ENCODE results near the gene BBS9.
"Not testable (repeated sequence)": the region's sequence is repeated elsewhere in the genome, so short reads cannot be mapped to it uniquely, and the experiment has no call there.

BBS9 gene

DNA sequence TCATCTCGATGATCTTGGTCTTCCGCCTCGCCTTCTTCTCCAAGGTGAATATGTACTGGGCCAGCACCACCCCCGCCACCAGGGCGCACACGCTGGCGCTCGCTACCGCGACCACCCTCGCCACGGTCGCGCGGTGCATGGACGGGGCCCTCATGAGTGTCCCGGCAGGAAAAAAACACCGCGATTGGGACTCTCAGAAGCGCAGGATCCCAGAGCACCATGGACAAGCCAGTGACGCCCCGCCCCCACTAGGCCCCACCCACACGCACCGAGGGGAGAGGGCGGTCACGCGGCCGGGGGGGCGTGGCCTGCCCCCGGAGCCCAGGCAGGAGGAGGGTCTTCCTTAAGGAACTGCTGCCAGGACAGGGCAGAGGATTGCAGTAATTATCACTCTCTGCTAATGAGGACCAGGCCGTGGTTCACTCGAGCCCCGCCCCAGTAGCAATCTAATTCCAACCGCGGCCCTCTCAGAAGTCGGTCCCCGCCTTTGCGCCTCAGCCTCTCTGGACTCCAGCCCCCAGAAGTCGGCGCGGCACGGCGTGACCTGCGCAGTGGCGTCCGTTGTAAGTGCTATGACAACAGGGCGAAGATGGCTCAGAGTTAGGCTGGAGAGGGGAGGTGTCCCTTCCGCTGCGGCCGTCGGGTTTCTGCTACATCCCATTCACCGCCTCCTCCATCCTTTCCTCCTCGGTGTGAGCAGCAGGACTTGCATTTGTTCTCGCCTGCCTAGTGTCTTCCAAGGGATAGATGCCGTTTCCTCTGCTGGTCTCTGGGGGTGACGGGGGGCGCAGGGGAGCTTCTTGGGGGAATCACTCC is at the start of gene BBS9:
BBS9 (plus strand) TSS at position 575 of the 816 bp plus-strand sequence. CDS start 16,689 bp downstream, outside the sequence.
- peak; percentile 94 for DNase-seq

- DNase-seq = no peak
Measured at GRCh38 chr7:33079763-33080690, 49.3 kb upstream of the BBS9 start.

- DNase-seq = no peak
Measured at GRCh38 chr7:33087356-33087755, 42.0 kb upstream of the BBS9 start.

DNA sequence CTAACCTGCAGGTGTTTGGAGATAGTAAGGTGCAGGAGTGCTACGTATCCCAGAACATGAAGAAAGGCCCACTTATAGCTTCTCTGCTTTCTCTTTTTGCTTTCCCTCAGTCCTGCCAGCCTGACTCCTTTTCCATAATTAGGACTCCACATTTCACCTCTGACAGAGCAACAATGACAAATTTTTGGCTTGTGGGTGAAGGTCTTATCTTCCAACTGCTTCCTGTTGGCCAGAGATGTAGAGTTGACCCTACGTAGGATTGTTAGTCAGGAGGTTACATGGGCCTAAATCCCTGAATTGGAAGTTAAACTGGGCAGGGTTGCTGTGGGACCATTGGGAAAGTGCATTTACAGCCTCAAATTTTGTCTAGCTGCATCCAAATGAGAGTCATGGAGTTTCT is 41.5 kb upstream of the BBS9 start:
- DNase-seq = no peak

DNA sequence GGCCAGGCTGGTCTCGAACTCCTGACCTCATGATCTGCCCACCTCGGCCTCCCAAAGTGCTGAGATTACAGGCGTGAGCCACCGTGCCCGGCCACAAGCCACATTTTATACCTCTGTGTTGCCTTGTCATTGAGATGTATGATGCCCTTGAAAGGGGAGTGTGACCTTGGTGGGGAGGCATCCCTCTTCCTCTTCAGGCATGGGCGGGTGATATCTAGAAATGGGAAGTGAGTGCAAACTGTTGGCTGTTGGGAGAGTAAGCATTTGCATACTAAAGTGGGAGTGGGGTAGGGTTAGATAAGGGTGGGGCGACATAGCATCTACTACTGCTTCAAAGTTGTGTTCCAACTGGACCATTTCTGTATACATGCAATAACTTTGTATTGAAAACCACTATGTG is 40.2 kb upstream of the BBS9 start:
- no peak for DNase-seq

- no peak for DNase-seq
Measured at GRCh38 chr7:33091111-33091531, 38.2 kb upstream of the BBS9 start.

DNA sequence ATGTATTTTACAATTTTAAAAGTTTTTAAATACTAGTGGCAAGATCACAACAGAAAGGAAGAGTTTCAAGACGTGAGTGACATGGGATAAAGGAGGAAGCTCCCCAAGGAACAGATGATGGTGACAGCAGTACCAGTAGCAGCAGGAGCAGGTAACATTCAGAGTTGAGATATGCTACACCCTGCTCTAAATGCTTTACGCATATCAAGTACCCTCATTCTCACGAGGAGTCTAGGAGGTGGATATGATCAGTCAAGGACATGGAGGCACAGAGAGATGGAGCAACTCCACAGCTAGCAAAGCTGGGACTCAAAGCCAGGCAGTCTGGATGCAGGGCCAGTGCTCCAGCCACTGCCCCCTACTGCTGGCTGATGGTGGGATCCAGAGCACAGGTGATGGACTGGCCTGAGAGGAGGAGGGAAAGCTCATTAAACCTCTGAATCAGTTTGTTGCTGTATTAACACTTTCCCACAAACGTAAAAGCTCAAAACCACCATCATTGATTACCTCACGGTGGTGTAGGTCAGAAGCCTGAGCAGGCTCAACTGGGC is 37.6 kb upstream of the BBS9 start:
- no peak for DNase-seq

GRCh38 chr7:33093266-33093665 is 36.1 kb upstream of the BBS9 start:
- no peak for DNase-seq

- not testable (repeated sequence) for DNase-seq
Measured at GRCh38 chr7:33094745-33095275, 34.6 kb upstream of the BBS9 start.

DNA sequence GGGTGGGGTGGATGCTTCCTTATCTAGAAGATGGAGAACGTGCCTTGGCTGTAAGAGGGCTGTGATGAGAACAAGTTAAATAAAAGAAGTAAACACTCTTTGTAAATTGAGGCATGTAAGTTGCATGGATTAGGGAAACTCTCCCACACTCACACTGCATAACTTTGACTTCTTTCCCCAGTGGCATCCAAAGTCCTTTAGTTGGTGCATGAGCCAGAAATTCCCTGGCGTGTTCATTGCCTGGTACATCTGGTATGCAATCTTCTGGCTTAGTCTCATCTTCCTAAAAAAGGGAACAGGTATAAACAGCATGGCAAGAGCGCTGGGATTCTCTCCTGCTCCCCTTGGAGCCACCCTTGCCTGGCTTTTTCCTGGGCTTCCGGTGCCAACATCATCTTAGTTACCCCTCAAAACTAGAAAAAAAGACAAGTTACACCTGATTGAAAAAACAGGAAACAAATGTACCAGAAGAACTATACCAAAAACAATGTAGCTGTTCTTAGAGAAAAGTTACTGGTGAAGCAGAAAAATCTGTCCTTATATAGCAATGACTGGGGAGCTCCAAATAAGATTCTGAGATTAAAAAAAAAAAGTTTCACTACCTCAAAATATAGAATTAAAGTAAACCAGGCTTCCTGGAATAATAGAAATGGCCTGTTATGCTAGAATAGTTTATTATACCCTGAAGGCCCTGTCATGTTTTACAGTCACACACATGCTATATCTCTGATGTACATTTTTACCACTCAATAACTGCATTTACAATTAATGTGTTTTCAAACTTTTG is 30.0 kb upstream of the BBS9 start:
- no peak for DNase-seq

DNA sequence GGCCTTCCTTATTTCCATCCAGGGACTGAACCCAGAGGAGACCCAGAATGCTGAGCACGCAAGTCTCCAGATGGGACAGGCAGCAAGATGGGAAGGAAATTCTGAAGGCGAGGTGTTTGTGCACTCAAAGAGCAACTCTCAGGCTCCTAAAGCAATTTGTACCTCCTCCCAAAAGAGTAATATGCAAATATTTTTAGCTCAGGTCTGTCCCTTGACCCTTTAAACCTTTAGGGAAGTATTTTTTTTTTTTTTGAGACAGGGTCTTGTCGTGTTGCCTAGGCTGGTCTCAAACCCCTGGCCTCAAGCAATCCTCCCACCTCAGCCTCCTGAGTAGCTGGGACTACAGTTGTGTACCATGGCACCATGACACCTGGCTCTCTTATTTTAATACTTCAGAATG is 28.6 kb upstream of the BBS9 start:
- DNase-seq = no peak

DNA sequence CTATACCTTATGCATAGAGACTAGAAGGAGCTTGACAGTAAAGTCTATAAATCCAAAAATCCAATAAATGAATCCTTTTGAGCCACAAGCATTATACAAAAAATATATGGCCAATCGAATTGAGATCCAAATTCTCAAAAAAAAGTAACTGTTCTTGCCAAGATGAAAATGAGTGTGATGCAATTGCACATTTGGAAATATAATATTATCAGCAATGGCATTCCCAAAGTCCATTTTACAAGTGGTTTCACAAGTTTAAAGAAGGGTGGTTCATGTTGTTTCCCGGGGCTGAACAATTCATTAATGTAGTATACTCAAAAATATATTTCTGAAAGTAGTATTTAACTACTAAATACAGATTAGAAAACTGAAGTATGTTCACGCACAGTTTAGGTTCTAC is 27.5 kb upstream of the BBS9 start:
- DNase-seq = no peak

DNA sequence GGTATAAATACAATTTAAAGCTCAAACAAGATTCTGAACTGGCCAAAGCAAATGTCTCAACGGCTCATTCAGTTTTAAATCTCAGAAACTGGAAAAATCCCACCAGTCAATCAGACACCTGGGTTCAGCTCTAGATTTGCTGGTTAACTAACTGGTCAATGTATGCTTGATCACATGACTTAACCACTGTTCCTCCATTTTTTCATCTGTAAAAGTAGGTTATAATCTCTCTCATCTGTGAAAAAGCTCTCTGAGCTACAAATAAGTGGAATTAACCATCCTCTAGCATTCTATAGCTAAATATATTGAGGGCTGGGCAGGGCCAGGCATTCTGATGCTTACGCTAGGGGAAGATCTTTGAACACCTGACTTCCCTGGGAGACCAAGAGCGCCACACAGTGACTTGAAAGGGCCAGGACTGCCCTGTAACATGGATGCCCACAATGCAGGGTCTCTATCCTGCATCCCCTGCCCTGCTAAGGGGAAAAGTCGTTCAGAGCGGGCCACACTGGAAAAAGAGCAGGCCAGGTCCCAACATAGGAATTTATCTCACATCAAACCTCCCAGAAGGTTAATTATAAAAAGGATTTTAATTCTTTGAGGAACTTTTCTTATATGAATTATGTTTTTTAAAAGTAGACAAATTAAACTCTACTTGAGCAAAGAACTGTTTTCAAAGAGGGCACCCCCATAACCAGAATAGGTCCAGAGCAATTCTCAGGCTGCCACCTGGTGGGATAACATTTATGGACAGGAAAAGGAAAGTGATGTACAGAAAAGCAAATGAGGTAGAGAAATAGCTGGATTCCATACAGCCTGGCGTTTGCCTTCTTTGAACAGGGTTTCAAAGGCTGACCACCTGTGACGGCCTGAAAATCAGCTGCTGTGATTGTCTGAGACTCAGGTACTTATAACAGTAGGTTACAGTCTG is 22.0 kb upstream of the BBS9 start:
- DNase-seq = peak; percentile 54

GRCh38 chr7:33108554-33109004 is 20.8 kb upstream of the BBS9 start:
- peak; percentile 37 for DNase-seq

DNA sequence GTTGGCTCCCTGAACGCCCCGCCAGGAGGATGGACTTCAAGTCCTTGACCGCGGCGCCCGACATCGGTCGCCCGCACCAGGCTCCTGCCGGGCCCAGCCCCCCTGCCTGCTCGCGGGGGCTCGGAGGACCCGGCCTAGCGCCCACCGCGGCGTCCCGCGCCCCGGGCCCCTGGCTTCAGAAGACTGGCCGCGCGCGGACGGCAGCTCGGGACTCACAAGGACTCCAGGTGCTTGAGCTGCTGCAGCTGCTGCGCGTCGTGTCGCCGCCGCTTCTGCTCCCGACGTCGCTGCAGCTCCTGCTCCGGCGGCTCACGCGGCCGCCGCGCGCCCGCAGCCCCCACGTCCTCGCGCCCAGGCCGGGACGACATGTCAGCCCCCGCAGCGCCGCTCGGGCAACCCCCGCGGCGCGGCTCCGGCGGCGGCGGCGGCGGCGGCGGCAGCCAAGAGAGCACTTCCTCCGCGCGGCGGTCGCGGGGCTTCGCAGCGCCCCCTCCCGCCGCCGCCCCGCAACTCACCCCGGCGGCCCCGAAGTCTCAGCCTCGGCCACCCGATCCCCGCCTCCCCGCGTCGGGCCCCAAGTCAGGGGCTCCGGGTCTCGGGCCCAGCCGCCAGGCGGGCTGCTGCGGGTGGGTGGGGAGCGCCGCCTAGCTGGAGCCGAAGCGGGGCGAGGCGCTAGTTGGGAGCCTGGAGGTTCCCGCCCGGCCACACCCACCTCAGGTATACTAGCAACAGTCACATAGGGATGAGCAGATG is 20.2 kb upstream of the BBS9 start, which contains the start of gene RP9:
RP9 (minus strand) TSS at position 400 of the 753 bp plus-strand sequence; CDS start at position 368, 32 bp downstream.
- peak; percentile 88 for DNase-seq

GRCh38 chr7:33109758-33110238 is 19.6 kb upstream of the BBS9 start:
- no peak for DNase-seq

DNA sequence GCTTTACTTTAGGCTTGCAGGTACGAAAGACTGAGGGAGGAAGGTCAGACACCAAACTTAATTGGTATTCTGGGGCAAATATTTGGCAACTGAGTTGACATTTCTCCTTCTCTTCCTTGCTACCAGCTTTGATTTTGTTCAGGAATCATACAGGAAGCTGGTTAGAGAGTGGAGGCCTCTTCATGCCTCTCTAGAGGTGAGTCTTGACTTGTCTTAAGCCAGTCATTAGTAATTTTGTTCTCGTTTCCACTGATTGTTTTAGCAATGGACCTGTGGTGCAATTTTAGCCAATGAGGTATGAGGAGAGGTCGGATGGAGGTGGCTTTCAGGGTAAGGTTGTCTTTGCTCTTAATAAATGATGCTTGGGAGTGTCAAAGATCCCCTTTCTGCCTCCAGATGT is 17.8 kb upstream of the BBS9 start:
- no peak for DNase-seq

GRCh38 chr7:33114976-33115375 is 14.4 kb upstream of the BBS9 start:
- DNase-seq = no peak

GRCh38 chr7:33118383-33118782 is 11.0 kb upstream of the BBS9 start:
- no peak for DNase-seq

DNA sequence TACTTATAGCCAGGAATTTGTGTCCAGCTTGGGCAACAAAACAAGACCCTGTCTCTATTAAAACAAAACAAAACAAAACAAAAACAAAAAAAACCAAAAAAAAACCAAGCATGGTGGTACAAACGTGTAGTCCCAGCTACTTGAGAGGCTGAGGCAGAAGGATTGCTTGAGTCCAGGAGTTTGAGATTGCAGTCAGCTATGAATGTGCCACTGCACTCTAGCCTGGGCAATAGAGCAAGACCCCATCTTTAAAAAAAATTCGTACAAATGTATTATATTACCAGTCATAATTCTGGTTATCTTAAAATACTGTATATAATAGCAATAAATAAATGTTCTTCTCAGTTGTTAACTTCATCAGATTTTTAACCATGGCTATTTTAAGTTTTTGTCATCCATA is 2.3 kb upstream of the BBS9 start:
- DNase-seq = no peak

All from activated CD4-positive, alpha-beta T cell treated with anti-CD3 and anti-CD28 coated beads, Interleukin-2, Interleukin-6, amounts not matched to agents 100 ng/mL and 50 ng/mL, durations not matched to agents 16 hours and 8 hours (primary cell).